GM12878 (cell line): ENCODE results near the gene PROCA1. TPM values are rescaled to one million over a fixed set of nuclear protein-coding genes. Genes with fewer than 3 reads are reported as not detected.

Source experiments
- ATAC-seq: fragments of 200-7000 bp; cut with Tn5 transposase; 3 replicates; pipeline ENCODE4 v1.9.1; 2020; ENCODE audit warnings: mild to moderate bottlenecking, moderate library complexity
- BruUV-seq: library from RNA; stranded (reverse); fragments of 400-500 nt; replicated peaks from 2 replicates; lab custom pipeline; 2021; lab: Mats Ljungman, UMichigan
- CTCF ChIA-PET: fragments of 300-600 bp; sonication (Branson Sonifier 250); formaldehyde crosslinking; extraction: SDS; loops from one replicate; lab custom pipeline; 2021; ENCODE audit warnings: inconsistent platforms; lab: Yijun Ruan, JAX
- POLR2A ChIA-PET: fragments of 350-600 bp; formaldehyde crosslinking; extraction: SDS; loops from one replicate; lab custom pipeline; 2021; ENCODE audit warnings: inconsistent platforms; lab: Charles Lee
- RAD21 ChIA-PET: fragments of 300-600 bp; sonication (Branson Sonifier 250); formaldehyde crosslinking; loops from one replicate; lab custom pipeline; 2023; ENCODE audit warnings: antibody characterized with exemption; ENCODE audit not compliant: unreplicated experiment; lab: Charles Lee
- SMC1A ChIA-PET: fragments of 300-600 bp; sonication (Branson Sonifier 250); formaldehyde crosslinking; loops from one replicate; lab custom pipeline; 2023; ENCODE audit not compliant: unreplicated experiment, uncharacterized antibody; lab: Charles Lee
- DNase-seq: peaks from one replicate; pipeline ENCODE4 v3.0.0-alpha.2; 2011; ENCODE audit warnings: low read depth, low spot score
- FAIRE-seq: peaks from 3 replicates; lab custom pipeline; 2011; peaks lifted over from hg19 to GRCh38; lab: Jason Lieb, UNC
- H2AFZ ChIP-seq: 2 replicates; pipeline ENCODE4 v1.6.0; 2011; ENCODE audit warnings: low read depth, low read length, control low read depth; ENCODE audit not compliant: control insufficient read depth
- H3K27ac ChIP-seq: 2 replicates; pipeline ENCODE4 v1.5.1; 2011; ENCODE audit warnings: control low read depth; ENCODE audit not compliant: control insufficient read depth, insufficient read depth
- H3K27me3 ChIP-seq, 2 experiments: replicated peaks in 1 of 2; 2 replicates each; pipeline versions ENCODE4 v1.6.0 to v1.6.1; 2011; ENCODE audit warnings: low read length in 1 of 2; ENCODE audit not compliant: control insufficient read depth in 2 of 2, insufficient read depth in 2 of 2
- H3K36me3 ChIP-seq, 2 experiments: 2 replicates each; pipeline ENCODE4 v1.5.1; 2011; ENCODE audit warnings: low read length in 1 of 2; ENCODE audit not compliant: control insufficient read depth in 2 of 2, insufficient read depth in 2 of 2
- H3K4me1 ChIP-seq: 2 replicates; pipeline ENCODE4 v1.6.1; 2011; ENCODE audit warnings: mild to moderate bottlenecking, low read length, moderate library complexity, mixed read lengths; ENCODE audit not compliant: control insufficient read depth, insufficient read depth
- H3K4me2 ChIP-seq: 2 replicates; pipeline ENCODE4 v1.6.0; 2011; ENCODE audit warnings: control low read depth; ENCODE audit not compliant: control insufficient read depth, insufficient read depth
- H3K4me3 ChIP-seq: fragments of 200-600 bp; sonication (generic); 2 replicates; pipeline ENCODE4 v1.5.1; 2016
- H3K79me2 ChIP-seq: 2 replicates; pipeline ENCODE4 v1.6.0; 2011; ENCODE audit warnings: low read length; ENCODE audit not compliant: control insufficient read depth, insufficient read depth
- H3K9ac ChIP-seq: 2 replicates; pipeline ENCODE4 v1.8.0; 2011; ENCODE audit warnings: low read length, control low read depth, mixed read lengths; ENCODE audit not compliant: control insufficient read depth, insufficient read depth
- H3K9me3 ChIP-seq: replicated peaks from 3 replicates; pipeline ENCODE4 v1.5.1; 2011; ENCODE audit warnings: mild to moderate bottlenecking, low read length; ENCODE audit not compliant: control insufficient read depth, insufficient read depth
- H4K20me1 ChIP-seq: 2 replicates; pipeline ENCODE4 v1.6.0; 2011; ENCODE audit not compliant: control insufficient read depth, insufficient read depth
- ATF3 ChIP-seq: IDR thresholded peaks from 2 replicates; pipeline ENCODE4 v1.6.1; 2011; ENCODE audit warnings: low read depth, mild to moderate bottlenecking, low read length, moderate library complexity, borderline replicate concordance; ENCODE audit errors: extremely low read depth
- BCLAF1 ChIP-seq: fragments of 450-650 bp; IDR thresholded peaks from 2 replicates; pipeline ENCODE4 v1.6.1; 2017; ENCODE audit warnings: antibody characterized with exemption, mild to moderate bottlenecking, moderate library complexity
- FOXK2 ChIP-seq: fragments of 450-650 bp; IDR thresholded peaks from 2 replicates; pipeline ENCODE4 v1.6.1; 2017; ENCODE audit warnings: mild to moderate bottlenecking, moderate library complexity
- KDM1A ChIP-seq: fragments of 200-600 bp; sonication (generic); IDR thresholded peaks from 2 replicates; pipeline ENCODE4 v1.6.1; 2016; ENCODE audit warnings: borderline replicate concordance
- NBN ChIP-seq: fragments of 450-650 bp; IDR thresholded peaks from 2 replicates; pipeline ENCODE4 v1.6.1; 2016
- NRF1 ChIP-seq: conservative IDR thresholded peaks from 2 replicates; pipeline ENCODE4 v1.6.1; 2011; ENCODE audit warnings: mild to moderate bottlenecking, low read depth, low read length, improper control_type of control experiment
- RAD51 ChIP-seq: fragments of 450-650 bp; IDR thresholded peaks from 2 replicates; pipeline ENCODE4 v1.6.1; 2016; ENCODE audit warnings: moderate library complexity, mild to moderate bottlenecking, inconsistent platforms
- RELB ChIP-seq: fragments of 450-650 bp; IDR thresholded peaks from 2 replicates; pipeline ENCODE4 v1.6.1; 2017; ENCODE audit warnings: low read depth, mild to moderate bottlenecking, moderate library complexity
- RFX5 ChIP-seq: IDR thresholded peaks from 2 replicates; pipeline ENCODE4 v1.6.1; 2011; ENCODE audit warnings: low read depth, low read length, improper control_type of control experiment
- SREBF2 ChIP-seq: IDR thresholded peaks from 2 replicates; pipeline ENCODE4 v1.6.1; 2012; ENCODE audit warnings: mild to moderate bottlenecking, low read length
- SRF ChIP-seq, 2 experiments: IDR thresholded peaks; 2 replicates each; pipeline ENCODE4 v1.6.1; 2011; ENCODE audit warnings: low read depth in 2 of 2, low read length in 2 of 2, mild to moderate bottlenecking in 1 of 2, moderate library complexity in 1 of 2
- TARDBP ChIP-seq: IDR thresholded peaks from 2 replicates; pipeline ENCODE4 v1.6.1; 2016; ENCODE audit warnings: borderline replicate concordance
- TCF7 ChIP-seq: IDR thresholded peaks from 2 replicates; pipeline ENCODE4 v1.6.1; 2014; ENCODE audit warnings: antibody characterized with exemption, borderline replicate concordance
- ZBTB40 ChIP-seq: fragments of 450-650 bp; IDR thresholded peaks from 2 replicates; pipeline ENCODE4 v1.6.1; 2016; ENCODE audit warnings: mild to moderate bottlenecking, moderate library complexity, borderline replicate concordance
- ZNF274 ChIP-seq: IDR thresholded peaks from one replicate; pipeline ENCODE4 v1.8.0; 2011; ENCODE audit not compliant: insufficient read length, insufficient read depth
- ZNF622 ChIP-seq: fragments of 450-650 bp; IDR thresholded peaks from 2 replicates; pipeline ENCODE4 v1.6.1; 2017; ENCODE audit warnings: mild to moderate bottlenecking, inconsistent platforms
- WGBS: methylation state at CpG from one replicate; pipeline ENCODE4 v1.1.6; 2016; ENCODE audit warnings: low lambda C conversion rate; ENCODE audit not compliant: insufficient replicate concordance, insufficient coverage; ENCODE audit errors: missing lambda C conversion rate; 5-methylcytosine and 5-hydroxymethylcytosine counted together
- in situ Hi-C: fragments of 300-500 bp; cut with MboI; formaldehyde crosslinking; loops from 9 replicates; pipeline ENCODE4 v1.14.3; 2018; ENCODE audit warnings: mixed read lengths
- intact Hi-C: fragments of 100-400 bp; cut with micrococcal nuclease; formaldehyde crosslinking; loops from one replicate; pipeline ENCODE4 v1.14.2; 2022; ENCODE audit not compliant: unreplicated experiment
- polyA plus RNA-seq, 11 experiments: library from polyadenylated mRNA; depleted of rRNA in 4 of 11; unstranded in 6 of 11; stranded (reverse) in 5 of 11; fragments of >200 nt; fragmentation: Nextera tagmentation in 4 of 11; fragmentation: Illumina TruSeq in 1 of 11; extraction: Ambion mirVana in 4 of 11; extraction: Trizol in 1 of 11; gene quantifications; 1 replicate in 1 of 11; 2 replicates in 10 of 11; pipeline versions ENCODE4 v1.2.1 to v1.2.3, GENCODE V29; 2011 to 2016; ENCODE audit warnings: inconsistent platforms in 2 of 11, missing spikeins in 2 of 11, low read depth in 1 of 11
- total RNA-seq, 4 experiments: library from RNA; depleted of rRNA in 3 of 4; stranded (reverse); fragments of >200 nt in 3 of 4; fragmentation: Illumina TruSeq in 1 of 4; extraction: Trizol in 1 of 4; gene quantifications; 2 replicates each; pipeline versions ENCODE4 v1.2.1 to v1.2.3, GENCODE V29; 2013 to 2021

The PROCA1 gene
- total and polyA plus RNA-seq, 10 of the 15 experiments (the other 5 are each of a cell fraction or from before 2014, with no cell fraction given), result 0.35 to 4.8 (median 1.4) TPM

- no peak for TF ChIP-seq KDM1A
- no peak for TF ChIP-seq NRF1
- TF ChIP-seq NBN, result no peak
- TF ChIP-seq RAD51, result no peak
- no peak for TF ChIP-seq RELB
- TF ChIP-seq ZNF622, result no peak
- TF ChIP-seq RFX5, result no peak
- no peak for TF ChIP-seq BCLAF1
- no peak for TF ChIP-seq SREBF2
- TF ChIP-seq ZBTB40, result no peak
- TF ChIP-seq FOXK2, result no peak
- TF ChIP-seq ZNF274, result no peak
- no peak for TF ChIP-seq TARDBP
- no peak for TF ChIP-seq TCF7
- no peak for TF ChIP-seq SRF (IDR thresholded peaks at IDR 0.05; ENCODE audit: low read depth in 2 of 2, low read length in 2 of 2)
- TF ChIP-seq ATF3, result no peak
- H3K79me2 ChIP-seq, result no peaks in the 10 kb centered on the region
- ATAC-seq, result no peak
- DNase-seq, result no peak
- H3K4me1 ChIP-seq, result no peaks in the 10 kb centered on the region
- no TSS peak for BruUV-seq
- intact Hi-C loops (no loop called here), in situ Hi-C loops (no loop called here)
- no peaks in the 10 kb centered on the region for H3K27me3 ChIP-seq
- ChIA-PET CTCF (interaction anchor here (1.5 kb wide), 1 partner anchor 128 kb away, joined by 3 read pairs; the partner anchor contains the start of gene ALDOC), POLR2A (interaction anchor here (0.7 kb wide), 1 partner anchor 11 kb away, joined by 3 read pairs; no protein-coding TSS in a partner anchor), RAD21 (no interaction called here), SMC1A (interaction anchor here (1.4 kb wide), 1 partner anchor 12 kb away, joined by 4 read pairs; no protein-coding TSS in a partner anchor)
- no peak overlapping the region for H2AFZ ChIP-seq
- no peaks in the 10 kb centered on the region for H4K20me1 ChIP-seq
- no peak overlapping the region for H3K4me3 ChIP-seq
- no peak overlapping the region for H3K27ac ChIP-seq
- no peak overlapping the region for H3K9ac ChIP-seq
- FAIRE-seq, result no peak
- no peaks in the 10 kb centered on the region for H3K9me3 ChIP-seq
- H3K4me2 ChIP-seq, result no peak overlapping the region
- peaks cover 10 to 27% of the 10 kb centered on the region in 2 experiments; a peak in 3 of 4 replicates for H3K36me3 ChIP-seq
- 72% methylated on average over 5 of the region's 5 CpGs for WGBS
Measured at GRCh38 chr17:28705074-28705659, 6.5 kb downstream of the PROCA1 start.
